Measurements from ENCODE around the gene GLRX. TPM values are rescaled to one million over a fixed set of nuclear protein-coding genes. Genes with fewer than 3 reads are reported as not detected.

GLRX gene
- total RNA-seq, 2 experiments from 2014 or later = 52.9 to 80.5 TPM

DNA sequence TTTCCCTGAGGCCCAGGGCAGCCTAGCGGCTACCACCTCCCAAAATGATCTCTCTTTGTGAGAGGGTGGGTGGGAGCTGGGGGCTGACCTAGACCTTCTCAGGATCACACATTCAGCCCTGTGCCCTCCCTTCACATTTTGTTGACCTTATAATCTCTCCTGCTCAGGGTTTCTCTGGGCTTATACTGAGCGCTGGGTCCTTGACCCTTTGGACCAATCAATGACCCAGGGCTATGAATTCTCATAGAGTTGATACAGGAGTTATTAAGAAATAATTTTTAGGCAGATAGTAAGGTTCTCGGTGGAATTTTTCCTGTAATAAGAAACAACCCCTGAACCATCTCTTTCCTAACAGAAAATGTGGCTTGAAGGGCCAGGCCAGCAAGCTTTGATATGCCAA is 22.0 kb downstream of the GLRX start:
- H3K4me3 ChIP-seq (ENCODE audit: low read depth, low read length, poor library complexity, severe bottlenecking) = no peak overlapping the region
- no peak overlapping the region for H3K27ac ChIP-seq (ENCODE audit: low read depth, low read length, poor library complexity, severe bottlenecking)
- ChIA-PET CTCF (ENCODE audit: unreplicated experiment) (no interaction called here), POLR2A (interaction anchor here (1.3 to 3.1 kb wide), 2 partner anchors 8 to 11 kb away, joined by 5 to 11 read pairs; no protein-coding TSS in a partner anchor)
- intact Hi-C loops (cut with micrococcal nuclease; ENCODE audit: unreplicated experiment) = no loop called here
- H3K79me2 ChIP-seq (ENCODE audit: insufficient read depth, low read depth, low read length) = no peaks in the 10 kb centered on the region
- no peaks in the 10 kb centered on the region for H3K9me3 ChIP-seq (ENCODE audit: low read length)
- DNase-seq (ENCODE audit: low spot score) = no peak
- H2AFZ ChIP-seq (ENCODE audit: low read length) = no peak overlapping the region
- no peak for TF ChIP-seq EZH2phosphoT487 (IDR thresholded peaks at IDR 0.05; ENCODE audit: borderline replicate concordance, low read depth, low read length)
- TF ChIP-seq, protein P1, sequence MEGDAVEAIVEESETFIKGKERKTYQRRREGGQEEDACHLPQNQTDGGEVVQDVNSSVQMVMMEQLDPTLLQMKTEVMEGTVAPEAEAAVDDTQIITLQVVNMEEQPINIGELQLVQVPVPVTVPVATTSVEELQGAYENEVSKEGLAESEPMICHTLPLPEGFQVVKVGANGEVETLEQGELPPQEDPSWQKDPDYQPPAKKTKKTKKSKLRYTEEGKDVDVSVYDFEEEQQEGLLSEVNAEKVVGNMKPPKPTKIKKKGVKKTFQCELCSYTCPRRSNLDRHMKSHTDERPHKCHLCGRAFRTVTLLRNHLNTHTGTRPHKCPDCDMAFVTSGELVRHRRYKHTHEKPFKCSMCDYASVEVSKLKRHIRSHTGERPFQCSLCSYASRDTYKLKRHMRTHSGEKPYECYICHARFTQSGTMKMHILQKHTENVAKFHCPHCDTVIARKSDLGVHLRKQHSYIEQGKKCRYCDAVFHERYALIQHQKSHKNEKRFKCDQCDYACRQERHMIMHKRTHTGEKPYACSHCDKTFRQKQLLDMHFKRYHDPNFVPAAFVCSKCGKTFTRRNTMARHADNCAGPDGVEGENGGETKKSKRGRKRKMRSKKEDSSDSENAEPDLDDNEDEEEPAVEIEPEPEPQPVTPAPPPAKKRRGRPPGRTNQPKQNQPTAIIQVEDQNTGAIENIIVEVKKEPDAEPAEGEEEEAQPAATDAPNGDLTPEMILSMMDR (conservative IDR thresholded peaks at IDR 0.05; ENCODE audit: low read length) = no peak
- H3K36me3 ChIP-seq (ENCODE audit: insufficient read depth, low read length) = no peaks in the 10 kb centered on the region
- H3K9me2 ChIP-seq (ENCODE audit: insufficient read depth, low read length) = no peaks in the 10 kb centered on the region
- no peak overlapping the region for H3K4me2 ChIP-seq (ENCODE audit: low read length)
- H3K4me1 ChIP-seq (ENCODE audit: insufficient read depth, low read length, poor library complexity, severe bottlenecking) = no peaks in the 10 kb centered on the region
- no peaks in the 10 kb centered on the region for H4K20me1 ChIP-seq (ENCODE audit: insufficient read depth, low read length)
- no TSS peak for BruUV-seq (replicated peaks)

DNA sequence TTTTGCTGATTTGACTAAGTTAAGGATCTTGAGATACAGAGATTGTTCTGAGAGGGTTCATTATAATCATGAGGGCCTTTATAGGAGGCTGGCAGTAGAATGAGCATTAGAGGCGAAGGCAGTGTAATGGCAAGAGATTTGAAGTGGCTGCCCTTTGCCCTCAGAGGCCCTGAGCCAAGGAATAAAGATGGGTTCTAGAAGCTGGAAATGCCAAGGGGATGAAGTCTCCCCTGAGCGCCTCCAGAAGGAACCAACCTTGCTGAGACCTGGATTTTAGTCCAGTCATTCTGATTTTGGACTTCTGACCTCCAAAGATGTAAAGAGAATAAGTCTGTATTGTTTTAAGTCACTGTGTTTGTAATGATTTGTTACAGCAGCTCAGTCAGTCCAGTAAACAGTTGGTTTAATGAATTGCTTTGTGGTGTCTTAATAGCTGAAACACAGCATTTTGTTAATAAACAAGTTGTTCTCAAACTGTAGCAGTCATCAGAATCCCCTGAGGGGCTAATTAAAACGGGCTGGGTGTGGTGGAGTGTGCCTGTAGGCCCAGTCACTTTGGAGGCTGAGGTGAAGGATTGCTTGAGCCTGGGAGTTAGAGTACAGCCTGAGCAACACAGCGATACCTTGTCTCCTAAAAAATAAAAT is 23.2 kb downstream of the GLRX start:
- no peak overlapping the region for H2AFZ ChIP-seq (ENCODE audit: low read length)
- no peak overlapping the region for H3K4me2 ChIP-seq (ENCODE audit: low read length)
- H3K9me2 ChIP-seq (ENCODE audit: insufficient read depth, low read length) = no peaks in the 10 kb centered on the region
- TF ChIP-seq, protein P1 (conservative IDR thresholded peaks at IDR 0.05; ENCODE audit: low read length) = no peak
- TF ChIP-seq EZH2phosphoT487 (IDR thresholded peaks at IDR 0.05; ENCODE audit: borderline replicate concordance, low read depth, low read length) = no peak
- intact Hi-C loops (cut with micrococcal nuclease; ENCODE audit: unreplicated experiment) = no loop called here
- H3K36me3 ChIP-seq (ENCODE audit: insufficient read depth, low read length) = no peaks in the 10 kb centered on the region
- no peak for DNase-seq (ENCODE audit: low spot score)
- CTCF ChIA-PET (ENCODE audit: unreplicated experiment) = no interaction called here
- no TSS peak for BruUV-seq (replicated peaks)
- no peak overlapping the region for H3K27ac ChIP-seq (ENCODE audit: low read depth, low read length, poor library complexity, severe bottlenecking)
- no peaks in the 10 kb centered on the region for H4K20me1 ChIP-seq (ENCODE audit: insufficient read depth, low read length)
- no peak overlapping the region for H3K4me3 ChIP-seq (ENCODE audit: low read depth, low read length, poor library complexity, severe bottlenecking)
- POLR2A ChIA-PET = interaction anchor here (0.8 to 3.1 kb wide), 3 partner anchors 9 to 20 kb away, joined by 3 to 11 read pairs (median 5); no protein-coding TSS in a partner anchor
- H3K79me2 ChIP-seq (ENCODE audit: insufficient read depth, low read depth, low read length) = no peaks in the 10 kb centered on the region
- H3K4me1 ChIP-seq (ENCODE audit: insufficient read depth, low read length, poor library complexity, severe bottlenecking) = no peaks in the 10 kb centered on the region
- H3K9me3 ChIP-seq (ENCODE audit: low read length) = no peaks in the 10 kb centered on the region

- Histone ChIP-seq H3K27ac (ENCODE audit: low read depth, low read length, poor library complexity, severe bottlenecking) (no peak overlapping the region), H2AFZ (ENCODE audit: low read length) (no peak overlapping the region), H3K79me2 (ENCODE audit: insufficient read depth, low read depth, low read length) (no peaks in the 10 kb centered on the region), H3K9me2 (ENCODE audit: insufficient read depth, low read length) (no peaks in the 10 kb centered on the region), H3K9me3 (ENCODE audit: low read length) (no peaks in the 10 kb centered on the region), H3K36me3 (ENCODE audit: insufficient read depth, low read length) (no peaks in the 10 kb centered on the region), H4K20me1 (ENCODE audit: insufficient read depth, low read length) (no peaks in the 10 kb centered on the region), H3K4me3 (ENCODE audit: low read depth, low read length, poor library complexity, severe bottlenecking) (no peak overlapping the region), H3K4me2 (ENCODE audit: low read length) (no peak overlapping the region), H3K4me1 (ENCODE audit: insufficient read depth, low read length, poor library complexity, severe bottlenecking) (no peaks in the 10 kb centered on the region)
- no peak for DNase-seq (ENCODE audit: low spot score)
- no TSS peak for BruUV-seq (replicated peaks)
- intact Hi-C loops (cut with micrococcal nuclease; ENCODE audit: unreplicated experiment) = no loop called here
- TF ChIP-seq, protein P1 (conservative IDR thresholded peaks at IDR 0.05; ENCODE audit: low read length) = no peak
- TF ChIP-seq EZH2phosphoT487 (IDR thresholded peaks at IDR 0.05; ENCODE audit: borderline replicate concordance, low read depth, low read length) = no peak
- POLR2A ChIA-PET = interaction anchor here (0.8 kb wide), 1 partner anchor 21 kb away, joined by 3 read pairs; no protein-coding TSS in a partner anchor
- CTCF ChIA-PET (ENCODE audit: unreplicated experiment) = no interaction called here
These were observed 24.0 kb downstream of the GLRX start for GRCh38 chr5:95798545-95798944.
